SK-N-SH (cell line): ENCODE measurements around the gene NEK5. TPM values are rescaled to one million over a fixed set of nuclear protein-coding genes. Genes with fewer than 3 reads are reported as not detected.

Experiments
- CTCF ChIA-PET: fragments of 300-600, 350-600 bp; formaldehyde crosslinking; extraction: SDS; loops from one replicate; lab custom pipeline; 2021; lab: Yijun Ruan, JAX
- POLR2A ChIA-PET: fragments of 350-600 bp; sonication (Branson Sonifier 250); formaldehyde crosslinking; extraction: SDS; loops from one replicate; lab custom pipeline; 2020; ENCODE audit warnings: antibody characterized with exemption, inconsistent platforms; lab: Yijun Ruan, JAX
- DNase-seq: peaks from one replicate; pipeline ENCODE4 v3.0.0; 2012
- H2AFZ ChIP-seq: fragments of 200-600 bp; sonication (generic); 2 replicates; pipeline ENCODE4 v1.8.1; 2016; ENCODE audit warnings: antibody characterized with exemption, mild to moderate bottlenecking, low read depth
- H3F3A ChIP-seq: fragments of 200-600 bp; sonication (generic); replicated peaks from 2 replicates; pipeline ENCODE3; 2016; ENCODE audit warnings: antibody characterized with exemption, mild to moderate bottlenecking; ENCODE audit not compliant: insufficient read depth
- H3K27ac ChIP-seq, 2 experiments: fragments of 200-500 bp in 1 of 2; fragments of 200-600 bp in 1 of 2; sonication (Bioruptor generic) in 1 of 2; sonication (generic), shearing (Covaris generic) in 1 of 2; 2 replicates each; pipeline versions ENCODE4 v1.5.1 to v1.6.1; 2014 to 2016; ENCODE audit warnings: low read depth in 2 of 2, inconsistent platforms in 1 of 2, low read length in 1 of 2, mild to moderate bottlenecking in 1 of 2, mixed read lengths in 1 of 2
- H3K27me3 ChIP-seq: fragments of 200-600 bp; sonication (generic), shearing (Covaris generic); 2 replicates; pipeline ENCODE4 v1.6.1; 2016; ENCODE audit warnings: mixed run types; ENCODE audit not compliant: insufficient read depth
- H3K36me3 ChIP-seq, 2 experiments: fragments of 200-500 bp in 1 of 2; fragments of 200-600 bp in 1 of 2; sonication (Bioruptor generic) in 1 of 2; sonication (generic) in 1 of 2; replicated peaks in 1 of 2; 2 replicates each; pipeline versions ENCODE3 to v1.5.1; 2014 to 2016; ENCODE audit warnings: low read length in 1 of 2, mild to moderate bottlenecking in 1 of 2; ENCODE audit not compliant: insufficient read depth in 2 of 2, control insufficient read depth in 1 of 2
- H3K4me1 ChIP-seq, 2 experiments: fragments of 200-500 bp in 1 of 2; fragments of 200-600 bp in 1 of 2; sonication (Bioruptor generic) in 1 of 2; sonication (generic), shearing (Covaris generic) in 1 of 2; 2 replicates each; pipeline versions ENCODE4 v1.5.1 to v1.6.1; 2014 to 2016; ENCODE audit warnings: low read depth in 1 of 2, low read length in 1 of 2, mixed run types in 1 of 2; ENCODE audit not compliant: insufficient read depth in 2 of 2, control insufficient read depth in 1 of 2
- H3K4me2 ChIP-seq: fragments of 200-600 bp; sonication (generic), shearing (Covaris generic); 2 replicates; pipeline ENCODE4 v1.6.1; 2017; ENCODE audit warnings: mixed run types
- H3K4me3 ChIP-seq, 2 experiments: fragments of 200-500 bp in 1 of 2; fragments of 200-600 bp in 1 of 2; sonication (Bioruptor generic) in 1 of 2; sonication (generic), shearing (Covaris generic) in 1 of 2; 2 replicates each; pipeline versions ENCODE4 v1.5.1 to v1.8.1; 2014 to 2016; ENCODE audit warnings: low read depth in 2 of 2, inconsistent platforms in 1 of 2, low read length in 1 of 2, mild to moderate bottlenecking in 1 of 2, mixed read lengths in 1 of 2, moderate library complexity in 1 of 2
- H3K79me2 ChIP-seq: fragments of 200-600 bp; sonication (generic); 2 replicates; pipeline ENCODE4 v1.8.1; 2017; ENCODE audit warnings: mild to moderate bottlenecking; ENCODE audit not compliant: insufficient read depth
- H3K9ac ChIP-seq: fragments of 200-600 bp; sonication (generic); 2 replicates; pipeline ENCODE4 v1.6.1; 2017; ENCODE audit warnings: mixed run types
- H3K9me2 ChIP-seq: fragments of 200-600 bp; sonication (generic); 2 replicates; pipeline ENCODE4 v1.6.1; 2017; ENCODE audit warnings: mixed run types
- H3K9me3 ChIP-seq: fragments of 200-600 bp; sonication (generic); 2 replicates; pipeline ENCODE4 v1.6.1; 2017; ENCODE audit warnings: mixed run types, mild to moderate bottlenecking, moderate library complexity
- H4K20me1 ChIP-seq: fragments of 200-600 bp; sonication (generic); 2 replicates; pipeline ENCODE4 v1.6.1; 2017; ENCODE audit warnings: mild to moderate bottlenecking, mixed run types; ENCODE audit not compliant: insufficient read depth
- CHD2 ChIP-seq: fragments of 150-350 bp; IDR thresholded peaks from 2 replicates; pipeline ENCODE4 v1.6.1; 2018; ENCODE audit warnings: low read length; ENCODE audit not compliant: partially characterized antibody
- ELF1 ChIP-seq: IDR thresholded peaks from 2 replicates; pipeline ENCODE4 v1.4.0; 2012
- EZH2phosphoT487 ChIP-seq: fragments of 200-600 bp; sonication (generic); IDR thresholded peaks from 2 replicates; pipeline ENCODE4 v1.6.1; 2017; ENCODE audit warnings: low read depth, mixed run types, mild to moderate bottlenecking, antibody characterized with exemption, moderate library complexity, borderline replicate concordance
- FOXJ3 ChIP-seq: sonication (generic); formaldehyde crosslinking; IDR thresholded peaks from 2 replicates; pipeline ENCODE4 v1.5.1; 2020; ENCODE audit warnings: mild to moderate bottlenecking, missing genetic modification reagents
- FOXM1 ChIP-seq: IDR thresholded peaks from 2 replicates; pipeline ENCODE4 v1.4.0; 2012; ENCODE audit warnings: low read depth, mild to moderate bottlenecking
- GABPA ChIP-seq: IDR thresholded peaks from 2 replicates; pipeline ENCODE4 v1.4.0; 2012; ENCODE audit warnings: low read depth, mild to moderate bottlenecking
- MAX ChIP-seq: IDR thresholded peaks from 2 replicates; pipeline ENCODE4 v1.4.0; 2012; ENCODE audit warnings: low read depth
- MEF2A ChIP-seq: IDR thresholded peaks from 2 replicates; pipeline ENCODE4 v1.4.0; 2012; ENCODE audit warnings: low read depth, borderline replicate concordance
- NFIC ChIP-seq: IDR thresholded peaks from 2 replicates; pipeline ENCODE4 v1.4.0; 2012; ENCODE audit warnings: borderline replicate concordance
- RAD21 ChIP-seq: IDR thresholded peaks from 2 replicates; pipeline ENCODE4 v1.6.1; 2012; ENCODE audit warnings: mild to moderate bottlenecking, low read length
- RCOR1 ChIP-seq: fragments of 150-350 bp; IDR thresholded peaks from 2 replicates; pipeline ENCODE4 v1.6.1; 2017; ENCODE audit warnings: antibody characterized with exemption, low read length
- REST ChIP-seq: IDR thresholded peaks from 2 replicates; pipeline ENCODE4 v1.6.1; 2012; ENCODE audit warnings: mild to moderate bottlenecking, low read depth, low read length, moderate library complexity
- RFX5 ChIP-seq: IDR thresholded peaks from 2 replicates; pipeline ENCODE4 v1.6.1; 2012; ENCODE audit warnings: mild to moderate bottlenecking, improper control_type of control experiment, low read length
- RXRA ChIP-seq: IDR thresholded peaks from 2 replicates; pipeline ENCODE4 v1.4.0; 2012; ENCODE audit warnings: low read depth, mild to moderate bottlenecking, borderline replicate concordance
- SMC3 ChIP-seq: IDR thresholded peaks from 2 replicates; pipeline ENCODE4 v1.6.1; 2012; ENCODE audit warnings: low read depth, low read length, improper control_type of control experiment
- TCF12 ChIP-seq: IDR thresholded peaks from 2 replicates; pipeline ENCODE4 v1.4.0; 2012
- TEAD4 ChIP-seq: IDR thresholded peaks from 2 replicates; pipeline ENCODE4 v1.4.0; 2012; ENCODE audit warnings: mild to moderate bottlenecking, borderline replicate concordance; ENCODE audit not compliant: insufficient read depth
- USF1 ChIP-seq: IDR thresholded peaks from 2 replicates; pipeline ENCODE4 v1.4.0; 2012; ENCODE audit warnings: low read depth, borderline replicate concordance
- WGBS: methylation state at CpG from one replicate; pipeline ENCODE4 v1.1.6; 2017; ENCODE audit warnings: low lambda C conversion rate; 5-methylcytosine and 5-hydroxymethylcytosine counted together
- polyA plus RNA-seq, 3 experiments: library from polyadenylated mRNA; depleted of rRNA; stranded (reverse); fragments of >200 nt; gene quantifications; 2 replicates each; pipeline ENCODE4 v1.2.3, GENCODE V29; 2012
- TF ChIP-seq, protein P1 (sequence below): IDR thresholded peaks from 2 replicates; pipeline ENCODE4; 2012
- TF ChIP-seq, protein P2 (sequence below): fragments of 150-350 bp; IDR thresholded peaks from 2 replicates; pipeline ENCODE4 v1.6.1; 2016; ENCODE audit warnings: mild to moderate bottlenecking, low read depth, low read length

The NEK5 gene
- polyA plus RNA-seq, 1 of the 3 experiments (the other 2 are of a cell fraction), result 0.07 TPM

- TF ChIP-seq, protein P1, sequence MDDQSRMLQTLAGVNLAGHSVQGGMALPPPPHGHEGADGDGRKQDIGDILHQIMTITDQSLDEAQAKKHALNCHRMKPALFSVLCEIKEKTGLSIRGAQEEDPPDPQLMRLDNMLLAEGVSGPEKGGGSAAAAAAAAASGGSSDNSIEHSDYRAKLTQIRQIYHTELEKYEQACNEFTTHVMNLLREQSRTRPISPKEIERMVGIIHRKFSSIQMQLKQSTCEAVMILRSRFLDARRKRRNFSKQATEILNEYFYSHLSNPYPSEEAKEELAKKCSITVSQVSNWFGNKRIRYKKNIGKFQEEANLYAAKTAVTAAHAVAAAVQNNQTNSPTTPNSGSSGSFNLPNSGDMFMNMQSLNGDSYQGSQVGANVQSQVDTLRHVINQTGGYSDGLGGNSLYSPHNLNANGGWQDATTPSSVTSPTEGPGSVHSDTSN, result no peak
- no peak for TF ChIP-seq RFX5
Observed at GRCh38 chr13:52029569-52029968, 99.3 kb downstream of the NEK5 start (continued).

DNA sequence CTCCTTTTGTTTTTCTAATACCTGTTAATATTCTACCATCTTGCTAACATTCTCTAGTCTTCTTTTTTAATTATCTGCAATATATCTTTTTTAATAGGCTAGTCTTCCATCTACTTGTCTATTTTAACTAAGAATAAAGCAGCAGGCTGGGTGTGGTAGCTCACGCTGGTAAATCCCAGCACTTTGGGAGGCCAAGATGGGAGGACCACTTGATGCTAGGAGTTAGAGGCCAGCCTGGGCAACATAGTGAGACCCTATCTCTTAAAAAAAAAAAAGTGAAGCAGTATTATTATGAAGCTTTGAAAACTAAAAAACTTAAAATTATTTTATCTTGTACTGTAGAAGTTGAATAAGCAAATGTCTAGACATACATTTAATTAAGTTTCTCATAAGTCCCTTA is 101.0 kb downstream of the NEK5 start:
- no peak for TF ChIP-seq RAD21
- TF ChIP-seq NFIC, result no peak
- TF ChIP-seq, protein P2, sequence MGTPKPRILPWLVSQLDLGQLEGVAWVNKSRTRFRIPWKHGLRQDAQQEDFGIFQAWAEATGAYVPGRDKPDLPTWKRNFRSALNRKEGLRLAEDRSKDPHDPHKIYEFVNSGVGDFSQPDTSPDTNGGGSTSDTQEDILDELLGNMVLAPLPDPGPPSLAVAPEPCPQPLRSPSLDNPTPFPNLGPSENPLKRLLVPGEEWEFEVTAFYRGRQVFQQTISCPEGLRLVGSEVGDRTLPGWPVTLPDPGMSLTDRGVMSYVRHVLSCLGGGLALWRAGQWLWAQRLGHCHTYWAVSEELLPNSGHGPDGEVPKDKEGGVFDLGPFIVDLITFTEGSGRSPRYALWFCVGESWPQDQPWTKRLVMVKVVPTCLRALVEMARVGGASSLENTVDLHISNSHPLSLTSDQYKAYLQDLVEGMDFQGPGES, result no peak
- TF ChIP-seq RCOR1, result no peak
- no peak for TF ChIP-seq EZH2phosphoT487
- TF ChIP-seq GABPA, result no peak
- TF ChIP-seq MEF2A, result no peak
- no peaks in the 10 kb centered on the region for H4K20me1 ChIP-seq
- no peak overlapping the region for H3K4me2 ChIP-seq
- no peak for DNase-seq
- ChIA-PET POLR2A (interaction anchor here (0.7 kb wide), 1 partner anchor 23 kb away, joined by 3 read pairs; no protein-coding TSS in a partner anchor), CTCF (no interaction called here)
- no peaks in the 10 kb centered on the region for H3K27me3 ChIP-seq
- H3K4me1 ChIP-seq, result no peaks in the 10 kb centered on the region
- H3K9ac ChIP-seq, result no peak overlapping the region
- no peak overlapping the region for H2AFZ ChIP-seq
- H3K79me2 ChIP-seq, result peaks cover 13% of the 10 kb centered on the region
- whole genome bisulfite sequencing, result 92% methylated on average over 1 of the region's 1 CpG
- H3K4me3 ChIP-seq, result no peak overlapping the region
- H3F3A ChIP-seq, result no peaks in the 10 kb centered on the region
- H3K9me3 ChIP-seq, result no peaks in the 10 kb centered on the region
- H3K9me2 ChIP-seq, result no peaks in the 10 kb centered on the region
- peaks cover 43 to 52% of the 10 kb centered on the region in 2 experiments for H3K36me3 ChIP-seq
- H3K27ac ChIP-seq, result no peak overlapping the region

DNA sequence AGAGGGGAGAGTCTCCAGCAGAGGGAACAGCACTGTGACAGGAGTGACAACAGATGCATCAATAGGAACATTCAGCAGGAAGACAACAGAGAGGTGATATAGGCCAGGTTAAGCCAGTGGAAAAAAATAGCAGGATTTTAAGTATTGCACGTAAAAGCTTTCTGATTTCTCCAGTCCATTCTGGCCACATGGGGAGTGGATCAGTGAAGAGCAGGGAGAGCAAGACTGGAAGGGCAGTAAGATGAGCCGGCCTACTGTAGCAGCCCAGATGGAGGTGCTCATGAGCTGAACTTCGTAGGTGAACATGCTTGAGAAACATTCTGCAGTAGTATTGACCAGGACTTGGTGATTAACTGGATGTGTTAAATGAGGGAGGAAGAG is 102.6 kb downstream of the NEK5 start:
- Histone ChIP-seq H3K9me2 (no peaks in the 10 kb centered on the region), H4K20me1 (no peaks in the 10 kb centered on the region), H3K4me2 (no peak overlapping the region)
- TF ChIP-seq ELF1 (no peak), TCF12 (no peak), TEAD4 (no peak), REST (no peak), MAX (no peak), CHD2 (no peak), SMC3 (no peak), USF1 (no peak), FOXM1 (no peak), FOXJ3 (no peak), RXRA (no peak)
- TF ChIP-seq, all 33 proteins: peak for 0
- no peak for DNase-seq
- H3K36me3 ChIP-seq, result peaks cover 45 to 63% of the 10 kb centered on the region in 2 experiments
- WGBS, result 98% methylated on average over 3 of the region's 3 CpGs
- H3F3A ChIP-seq, result no peaks in the 10 kb centered on the region
- H3K4me3 ChIP-seq, result no peak overlapping the region
- H3K27me3 ChIP-seq, result no peaks in the 10 kb centered on the region
- POLR2A ChIA-PET, result no interaction called here
- no peak overlapping the region for H3K27ac ChIP-seq
- no peaks in the 10 kb centered on the region for H3K4me1 ChIP-seq
- no peak overlapping the region for H3K9ac ChIP-seq
- no peak overlapping the region for H2AFZ ChIP-seq
- CTCF ChIA-PET, result interaction anchor here (1.1 kb wide), 1 partner anchor 101 kb away, joined by 3 read pairs; no protein-coding TSS in a partner anchor
- H3K9me3 ChIP-seq, result no peaks in the 10 kb centered on the region
- peaks cover 13% of the 10 kb centered on the region for H3K79me2 ChIP-seq
